Loucy (cell line): Measurements from ENCODE around the gene TMIE.

Experiments
- CTCF ChIP-seq: fragments of 200-600 bp; sonication (generic); conservative IDR thresholded peaks from 2 replicates; pipeline ENCODE4 v1.5.1; 2014; ENCODE audit warnings: mild to moderate bottlenecking, antibody characterized with exemption, low read length
- EZH2phosphoT487 ChIP-seq: fragments of 200-600 bp; IDR thresholded peaks from 2 replicates; pipeline ENCODE4 v1.6.1; 2018; ENCODE audit warnings: antibody characterized with exemption, mild to moderate bottlenecking, moderate library complexity, borderline replicate concordance

GRCh38 chr3:46746711-46747110 is 45.5 kb downstream of the TMIE start:
- TF ChIP-seq CTCF = no peak
- TF ChIP-seq EZH2phosphoT487 = no peak
